ENCODE measurements around the gene NUP205. TPM values are rescaled to one million over a fixed set of nuclear protein-coding genes. Genes with fewer than 3 reads are reported as not detected.

The NUP205 gene
- total RNA-seq, 4 donors from 2014 or later, result 28.6 to 68.2 (median 42.1) TPM

- Histone ChIP-seq H3K27me3 (no peaks in the 10 kb centered on the region), H3K9me3 (no peaks in the 10 kb centered on the region), H3K27ac (no peak overlapping the region), H3K4me1 (no peaks in the 10 kb centered on the region), H3K36me3 (no peaks in the 10 kb centered on the region), H3K4me3 (no peak overlapping the region)
- DNase-seq (ENCODE audit: low spot score in 2 of 2), result no peak
- no peak for TF ChIP-seq POLR2A (IDR thresholded peaks at IDR 0.05)
- TF ChIP-seq CTCF (IDR thresholded peaks at IDR 0.05), result no peak
- TF ChIP-seq EP300 (IDR thresholded peaks at IDR 0.05), result no peak
- WGBS, 2 donors, result 41 to 73% methylated on average over 3 of the region's 3 CpGs
Measured at GRCh38 chr7:135552148-135552547, 5.6 kb upstream of the NUP205 start.

GRCh38 chr7:135553346-135553745 is 4.4 kb upstream of the NUP205 start:
- Histone ChIP-seq H3K27me3 (no peaks in the 10 kb centered on the region), H3K9me3 (no peaks in the 10 kb centered on the region), H3K36me3 (no peaks in the 10 kb centered on the region), H3K4me3 (no peak overlapping the region), H3K4me1 (no peaks in the 10 kb centered on the region), H3K27ac (no peak overlapping the region)
- DNase-seq (ENCODE audit: low spot score in 2 of 2), result no peak
- TF ChIP-seq EP300 (IDR thresholded peaks at IDR 0.05), result no peak
- no peak for TF ChIP-seq POLR2A (IDR thresholded peaks at IDR 0.05)
- TF ChIP-seq CTCF (IDR thresholded peaks at IDR 0.05), result no peak
- 72 to 80% methylated on average over 3 of the region's 3 CpGs for WGBS, 2 donors

- Histone ChIP-seq H3K4me3 (peak overlapping the region; percentile 63 to 91 (median 76)), H3K27ac (peak overlapping the region; percentile 65 to 93 (median 87)), H3K27me3 (no peaks in the 10 kb centered on the region), H3K9me3 (no peaks in the 10 kb centered on the region), H3K36me3 (no peaks in the 10 kb centered on the region), H3K4me1 (peaks cover 0 to 33% (median 14%) of the 10 kb centered on the region in 4 donors)
- WGBS, 2 donors, result 0 to 1% methylated on average over 16 of the region's 16 CpGs
- TF ChIP-seq EP300 (IDR thresholded peaks at IDR 0.05), result no peak
- peak; percentile 32 to 50 (median 44) for TF ChIP-seq CTCF (IDR thresholded peaks at IDR 0.05)
- no peak for TF ChIP-seq POLR2A (IDR thresholded peaks at IDR 0.05)
- peak; percentile 28 to 71 for DNase-seq (ENCODE audit: low spot score in 2 of 2)
Measured at GRCh38 chr7:135558337-135558767, 635 bp downstream of the NUP205 start.

- Histone ChIP-seq H3K27ac (peak overlapping the region in 3 of 4 donors; percentile 84 to 93 (median 90)), H3K36me3 (no peaks in the 10 kb centered on the region), H3K9me3 (no peaks in the 10 kb centered on the region), H3K4me1 (peaks cover 0 to 33% (median 14%) of the 10 kb centered on the region in 4 donors), H3K4me3 (peak overlapping the region; percentile 63 to 91 (median 76)), H3K27me3 (no peaks in the 10 kb centered on the region)
- TF ChIP-seq POLR2A (IDR thresholded peaks at IDR 0.05), result no peak
- TF ChIP-seq EP300 (IDR thresholded peaks at IDR 0.05), result no peak
- TF ChIP-seq CTCF (IDR thresholded peaks at IDR 0.05), result no peak
- no peak for DNase-seq (ENCODE audit: low spot score in 2 of 2)
- 61 to 65% methylated on average over 5 of the region's 5 CpGs for WGBS, 2 donors
Measured at GRCh38 chr7:135558881-135559280, 1.2 kb downstream of the NUP205 start.

- no peak overlapping the region for H3K27ac ChIP-seq
- no peak overlapping the region for H3K4me3 ChIP-seq
- H3K4me1 ChIP-seq, result peaks cover 0 to 33% (median 14%) of the 10 kb centered on the region in 4 donors
- no peaks in the 10 kb centered on the region for H3K36me3 ChIP-seq
- 53 to 73% methylated on average over 1 of the region's 1 CpG for WGBS, 2 donors
- H3K9me3 ChIP-seq, result no peaks in the 10 kb centered on the region
- no peak for DNase-seq (ENCODE audit: low spot score in 2 of 2)
- TF ChIP-seq EP300 (IDR thresholded peaks at IDR 0.05) (no peak), CTCF (IDR thresholded peaks at IDR 0.05) (no peak), POLR2A (IDR thresholded peaks at IDR 0.05) (no peak)
- no peaks in the 10 kb centered on the region for H3K27me3 ChIP-seq
Measured at GRCh38 chr7:135560631-135561030, 2.9 kb downstream of the NUP205 start.
